SU-DHL-6 (cell line): Measurements from ENCODE around the gene HS6ST3.

ENCODE experiments used
- H2AFZ ChIP-seq: fragments of 200-600 bp; sonication (generic); 2 replicates; pipeline ENCODE4 v1.6.1; 2014; ENCODE audit warnings: low read depth, mild to moderate bottlenecking, moderate library complexity, mixed read lengths, antibody characterized with exemption, low read length; ENCODE audit not compliant: severe bottlenecking
- H3F3A ChIP-seq: fragments of 200-600 bp; shearing (Covaris generic); 2 replicates; pipeline ENCODE4 v1.6.0; 2016; ENCODE audit warnings: antibody characterized with exemption, mild to moderate bottlenecking; ENCODE audit not compliant: insufficient read depth
- H3K27ac ChIP-seq: fragments of 200-600 bp; sonication (generic); 2 replicates; pipeline ENCODE4 v1.5.1; 2016; ENCODE audit warnings: low read depth, mild to moderate bottlenecking, low read length, moderate library complexity, mixed read lengths
- H3K27me3 ChIP-seq: fragments of 200-600 bp; sonication (generic), shearing (Covaris generic); 2 replicates; pipeline ENCODE4 v1.6.0; 2014; ENCODE audit warnings: mild to moderate bottlenecking, low read length
- H3K36me3 ChIP-seq: fragments of 200-600 bp; sonication (generic); 2 replicates; pipeline ENCODE4 v1.6.1; 2014; ENCODE audit warnings: mild to moderate bottlenecking, low read length, mixed read lengths
- H3K4me2 ChIP-seq: fragments of 300-600, 200-600 bp; shearing (Covaris generic), sonication (generic); 2 replicates; pipeline ENCODE4 v1.6.0; 2014; ENCODE audit warnings: low read length, low read depth, mild to moderate bottlenecking; ENCODE audit not compliant: poor library complexity, severe bottlenecking
- H3K4me3 ChIP-seq: fragments of 200-600 bp; sonication (generic); 2 replicates; pipeline ENCODE4 v1.5.1; 2014; ENCODE audit warnings: antibody characterized with exemption, low read length, mild to moderate bottlenecking, mixed read lengths; ENCODE audit not compliant: insufficient read depth, poor library complexity, severe bottlenecking
- H3K79me2 ChIP-seq: fragments of 200-600 bp; sonication (generic); 2 replicates; pipeline ENCODE4 v1.6.1; 2014; ENCODE audit warnings: mild to moderate bottlenecking, low read length, moderate library complexity; ENCODE audit not compliant: insufficient read depth
- H3K9ac ChIP-seq: fragments of 200-600 bp; sonication (generic); 2 replicates; pipeline ENCODE4 v1.7.0; 2014; ENCODE audit warnings: mild to moderate bottlenecking, low read length
- H3K9me2 ChIP-seq: fragments of 200-600 bp; sonication (generic); replicated peaks from 2 replicates; pipeline ENCODE4 v1.6.1; 2014; ENCODE audit warnings: low read length; ENCODE audit not compliant: insufficient read depth
- H3K9me3 ChIP-seq: fragments of 200-600 bp; sonication (generic); 2 replicates; pipeline ENCODE4 v1.6.1; 2014; ENCODE audit warnings: low read length, mixed read lengths; ENCODE audit not compliant: insufficient read depth
- H4K20me1 ChIP-seq: fragments of 200-600 bp; sonication (generic); 2 replicates; pipeline ENCODE4 v1.6.1; 2014; ENCODE audit warnings: low read depth, mild to moderate bottlenecking, antibody characterized with exemption, low read length, moderate library complexity, mixed read lengths
- CTCF ChIP-seq: fragments of 200-600 bp; sonication (generic); IDR thresholded peaks from one replicate; pipeline ENCODE4 v1.5.1; 2017; ENCODE audit warnings: antibody characterized with exemption, mild to moderate bottlenecking, low read length, moderate library complexity; ENCODE audit not compliant: insufficient read depth, poor library complexity, severe bottlenecking
- EZH2phosphoT487 ChIP-seq: fragments of 200-600 bp; sonication (generic), shearing (Covaris generic); conservative IDR thresholded peaks from 2 replicates; pipeline ENCODE4 v1.6.1; 2018; ENCODE audit warnings: mild to moderate bottlenecking, antibody characterized with exemption, low read length, moderate library complexity, mixed read lengths

HS6ST3 gene

GRCh38 chr13:96849091-96849490 lies 759.2 kb downstream of the HS6ST3 start:
- H3K27ac ChIP-seq: no peak overlapping the region
- H3K9me3 ChIP-seq: no peaks in the 10 kb centered on the region

GRCh38 chr13:96850538-96851145 lies 760.7 kb downstream of the HS6ST3 start:
- no peaks in the 10 kb centered on the region for H3K27me3 ChIP-seq
- H3K36me3 ChIP-seq: no peaks in the 10 kb centered on the region
- H3K4me2 ChIP-seq: no peak overlapping the region
- H4K20me1 ChIP-seq: no peaks in the 10 kb centered on the region
- TF ChIP-seq EZH2phosphoT487 (no peak), CTCF (no peak)
- no peaks in the 10 kb centered on the region for H3K9me2 ChIP-seq
- H3K4me3 ChIP-seq: no peak overlapping the region
- no peaks in the 10 kb centered on the region for H3K9me3 ChIP-seq
- no peaks in the 10 kb centered on the region for H3K79me2 ChIP-seq
- no peak overlapping the region for H3K27ac ChIP-seq
- H2AFZ ChIP-seq: no peak overlapping the region
- H3F3A ChIP-seq: no peaks in the 10 kb centered on the region
- no peak overlapping the region for H3K9ac ChIP-seq

More at GRCh38 chr13:96849091-96849490, 759.2 kb downstream of the HS6ST3 start:
- Histone ChIP-seq H3K36me3 (no peaks in the 10 kb centered on the region), H3K4me3 (no peak overlapping the region), H3K4me2 (no peak overlapping the region), H2AFZ (no peak overlapping the region), H4K20me1 (no peaks in the 10 kb centered on the region), H3K9me2 (no peaks in the 10 kb centered on the region), H3K27me3 (no peaks in the 10 kb centered on the region), H3F3A (no peaks in the 10 kb centered on the region), H3K79me2 (no peaks in the 10 kb centered on the region), H3K9ac (no peak overlapping the region)
- TF ChIP-seq CTCF (no peak), EZH2phosphoT487 (no peak)

GRCh38 chr13:96851856-96852445 lies 762.0 kb downstream of the HS6ST3 start:
- no peaks in the 10 kb centered on the region for H3K9me2 ChIP-seq
- no peak overlapping the region for H3K27ac ChIP-seq
- no peaks in the 10 kb centered on the region for H3K27me3 ChIP-seq
- no peaks in the 10 kb centered on the region for H4K20me1 ChIP-seq
- no peaks in the 10 kb centered on the region for H3K79me2 ChIP-seq
- no peak overlapping the region for H3K4me3 ChIP-seq
- H3F3A ChIP-seq: no peaks in the 10 kb centered on the region
- no peak for TF ChIP-seq CTCF
- no peak for TF ChIP-seq EZH2phosphoT487
- H3K4me2 ChIP-seq: no peak overlapping the region
- H2AFZ ChIP-seq: no peak overlapping the region
- no peaks in the 10 kb centered on the region for H3K9me3 ChIP-seq
- no peaks in the 10 kb centered on the region for H3K36me3 ChIP-seq
- H3K9ac ChIP-seq: no peak overlapping the region
